LNCAP (cell line): ENCODE results near the gene DNPH1.

Experiments used
- CTCF ChIP-seq: fragments of 450-650 bp; IDR thresholded peaks from 2 replicates; pipeline ENCODE4 v1.5.1; 2017; ENCODE audit warnings: mild to moderate bottlenecking

The DNPH1 gene

GRCh38 chr6:43221046-43221972 is 8.0 kb downstream of the DNPH1 start:
- no peak for TF ChIP-seq CTCF

GRCh38 chr6:43220439-43220951 is 8.8 kb downstream of the DNPH1 start:
- no peak for TF ChIP-seq CTCF

- no peak for TF ChIP-seq CTCF
These were observed 9.5 kb downstream of the DNPH1 start for GRCh38 chr6:43219814-43220213.

- TF ChIP-seq CTCF = no peak
These were observed 10.2 kb downstream of the DNPH1 start for GRCh38 chr6:43219119-43219518.

GRCh38 chr6:43217351-43217750 is 11.9 kb downstream of the DNPH1 start:
- no peak for TF ChIP-seq CTCF

GRCh38 chr6:43216200-43216599 is 13.1 kb downstream of the DNPH1 start:
- TF ChIP-seq CTCF = no peak

- TF ChIP-seq CTCF = no peak
These were observed 14.2 kb downstream of the DNPH1 start for GRCh38 chr6:43215066-43215465.
